ENCODE measurements around the gene SEC22A.

GRCh38 chr3:123284399-123285010 is 82.8 kb downstream of the SEC22A start:
- no peak for TF ChIP-seq MYC (IDR thresholded peaks at IDR 0.05; ENCODE audit: insufficient read depth, insufficient read length, insufficient replicate concordance, low read length, severe bottlenecking)
- no peak for TF ChIP-seq BRCA1 (IDR thresholded peaks at IDR 0.05; ENCODE audit: low read depth, low read length)
- TF ChIP-seq CTCF (IDR thresholded peaks at IDR 0.05 in 2 of 3, conservative IDR thresholded peaks at IDR 0.05 in 1 of 3; ENCODE audit: control insufficient read depth in 2 of 3, extremely low read depth in 1 of 3, insufficient read depth in 1 of 3, low read depth in 3 of 3, low read length in 3 of 3) = no peak
- no peak for TF ChIP-seq RCOR1 (conservative IDR thresholded peaks at IDR 0.05; ENCODE audit: low read depth, low read length)
- TF ChIP-seq ATF3 (IDR thresholded peaks at IDR 0.05; ENCODE audit: borderline replicate concordance, extremely low read depth, low read depth, low read length) = no peak
- no peak for TF ChIP-seq REST (IDR thresholded peaks at IDR 0.05; ENCODE audit: low read depth, low read length)
- no peak for TF ChIP-seq USF2 (IDR thresholded peaks at IDR 0.05; ENCODE audit: borderline replicate concordance, low read depth, low read length)
- no peak for TF ChIP-seq CEBPB (IDR thresholded peaks at IDR 0.05; ENCODE audit: borderline replicate concordance in 1 of 2, low read depth in 2 of 2, low read length in 2 of 2)
- no peak for TF ChIP-seq PRDM15 (CRISPR knock-in tag; IDR thresholded peaks at IDR 0.05)
- TF ChIP-seq POLR2AphosphoS2 (IDR thresholded peaks at IDR 0.05; ENCODE audit: low read depth, low read length) = no peak
- TF ChIP-seq EGR1 (IDR thresholded peaks at IDR 0.05; ENCODE audit: borderline replicate concordance in 1 of 2, low read depth in 2 of 2, low read length in 2 of 2) = no peak
- TF ChIP-seq ZBTB11 (CRISPR knock-in tag; IDR thresholded peaks at IDR 0.05) = no peak
- TF ChIP-seq EED (IDR thresholded peaks at IDR 0.05; ENCODE audit: low read depth) = no peak

All from GM12878 (cell line).